Right lobe of liver (tissue), 4 donors: ENCODE data around the gene CCDC167.

ENCODE experiments used
- CTCF ChIP-seq, 4 donors: fragments of 200-600 bp in 3 of 4; fragments of 450-650 bp in 1 of 4; IDR thresholded peaks; one replicate each; pipeline versions ENCODE4 v1.5.1 to v1.8.0; 2016 to 2022; ENCODE audit warnings: antibody characterized with exemption in 4 of 4, mild to moderate bottlenecking in 2 of 4
- POLR2A ChIP-seq: fragments of 450-650 bp; IDR thresholded peaks from one replicate; pipeline ENCODE4 v1.6.1; 2017; ENCODE audit warnings: antibody characterized with exemption, mild to moderate bottlenecking
- donor health status: DM: no; HTN: no; CAD: no.
- donor health status: DM: no; HTN: no; CAD: no.
- donor health status: DM: no; HTN: yes; CAD: no.

DNA sequence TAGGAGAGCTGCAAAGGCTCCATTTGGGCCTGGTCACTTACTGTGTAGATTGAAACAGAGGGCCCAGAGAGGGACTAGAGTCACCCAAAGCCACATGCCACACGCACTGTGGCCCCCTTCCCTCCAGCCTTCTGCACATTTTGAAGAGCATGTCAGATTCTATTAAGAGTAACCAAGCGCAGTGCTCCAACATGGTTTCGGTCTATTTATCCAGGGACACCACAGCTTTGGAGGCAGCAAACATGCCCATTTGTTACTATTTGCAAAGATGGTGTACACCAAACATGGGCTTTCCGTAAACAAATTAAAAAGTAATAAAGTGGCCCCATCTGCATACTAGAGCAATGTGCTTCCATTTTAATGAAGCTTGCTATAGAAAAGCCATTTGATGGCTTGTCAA lies 43.7 kb upstream of the CCDC167 start:
- TF ChIP-seq CTCF (IDR thresholded peaks at IDR 0.05) (no peak), POLR2A (no peak)
